Liver (tissue), 9 donors: ENCODE results near the gene MSI2. TPM values are rescaled to one million over a fixed set of nuclear protein-coding genes. Genes with fewer than 3 reads are reported as not detected.
A peak's percentile ranks its signal among the peaks of the same experiment; 100 is the strongest.

Experiments used
- DNase-seq: peaks from one replicate; pipeline ENCODE4 v3.0.0-alpha.2; 2017; ENCODE audit warnings: low spot score
- H3K27ac ChIP-seq, 2 donors: one replicate each; pipeline ENCODE4 v1.7.0; 2013; ENCODE audit warnings: inconsistent platforms in 2 of 2, low read length in 2 of 2, control low read depth in 1 of 2, low read depth in 1 of 2, mild to moderate bottlenecking in 1 of 2
- H3K27me3 ChIP-seq, 4 donors: one replicate each; pipeline versions ENCODE4 v1.6.1 to v1.7.0; 2013; ENCODE audit warnings: low read length in 3 of 4, inconsistent platforms in 1 of 4, mild to moderate bottlenecking in 1 of 4, moderate library complexity in 1 of 4; ENCODE audit not compliant: control insufficient read depth in 4 of 4, insufficient read depth in 4 of 4
- H3K36me3 ChIP-seq, 4 donors: one replicate each; pipeline versions ENCODE4 v1.6.1 to v1.7.0; 2013; ENCODE audit warnings: low read length in 3 of 4, mild to moderate bottlenecking in 3 of 4, low read depth in 1 of 4, moderate library complexity in 1 of 4; ENCODE audit not compliant: control insufficient read depth in 4 of 4, insufficient read depth in 3 of 4
- H3K4me1 ChIP-seq, 4 donors: one replicate each; pipeline versions ENCODE4 v1.6.1 to v1.7.0; 2013; ENCODE audit warnings: low read length in 3 of 4, mild to moderate bottlenecking in 3 of 4, moderate library complexity in 1 of 4; ENCODE audit not compliant: control insufficient read depth in 4 of 4, insufficient read depth in 4 of 4
- H3K4me3 ChIP-seq, 3 donors: one replicate each; pipeline versions ENCODE4 v1.6.1 to v1.7.0; 2013; ENCODE audit warnings: low read length in 3 of 3, control low read depth in 1 of 3, low read depth in 1 of 3, mild to moderate bottlenecking in 1 of 3
- H3K9ac ChIP-seq, 2 donors: one replicate each; pipeline ENCODE4 v1.7.0; 2013; ENCODE audit warnings: low read length in 2 of 2, mild to moderate bottlenecking in 2 of 2, moderate library complexity in 2 of 2, control low read depth in 1 of 2, low read depth in 1 of 2
- H3K9me3 ChIP-seq, 4 donors: one replicate each; pipeline versions ENCODE4 v1.6.1 to v1.7.0; 2013; ENCODE audit warnings: low read length in 3 of 4; ENCODE audit not compliant: control insufficient read depth in 4 of 4
- FOXA1 ChIP-seq: IDR thresholded peaks from 2 replicates; pipeline ENCODE4 v1.6.1; 2016; ENCODE audit warnings: antibody characterized with exemption
- FOXA2 ChIP-seq: IDR thresholded peaks from 2 replicates; pipeline ENCODE4 v1.6.1; 2016; ENCODE audit warnings: antibody characterized with exemption
- GABPA ChIP-seq, 2 donors: IDR thresholded peaks in 1 of 2; conservative IDR thresholded peaks in 1 of 2; 2 replicates each; pipeline ENCODE4 v1.6.1; 2016; ENCODE audit warnings: antibody characterized with exemption in 2 of 2, mild to moderate bottlenecking in 1 of 2, moderate library complexity in 1 of 2
- HNF4G ChIP-seq: IDR thresholded peaks from 2 replicates; pipeline ENCODE4 v1.6.1; 2016; ENCODE audit warnings: antibody characterized with exemption
- JUND ChIP-seq, 2 donors: IDR thresholded peaks; 2 replicates each; pipeline ENCODE4 v1.6.1; 2016; ENCODE audit warnings: antibody characterized with exemption in 2 of 2
- NR2F2 ChIP-seq: IDR thresholded peaks from 2 replicates; pipeline ENCODE4 v1.6.1; 2016; ENCODE audit warnings: antibody characterized with exemption
- RAD21 ChIP-seq, 2 donors: IDR thresholded peaks; 2 replicates each; pipeline ENCODE4 v1.6.1; 2016; ENCODE audit warnings: antibody characterized with exemption in 2 of 2, mild to moderate bottlenecking in 2 of 2
- RXRA ChIP-seq, 2 donors: IDR thresholded peaks; 2 replicates each; pipeline ENCODE4 v1.6.1; 2017 to 2018; ENCODE audit warnings: antibody characterized with exemption in 2 of 2, mild to moderate bottlenecking in 1 of 2
- SP1 ChIP-seq: IDR thresholded peaks from 2 replicates; pipeline ENCODE4 v1.6.1; 2018; ENCODE audit warnings: antibody characterized with exemption, mild to moderate bottlenecking
- TAF1 ChIP-seq: conservative IDR thresholded peaks from 2 replicates; pipeline ENCODE4 v1.6.1; 2016; ENCODE audit warnings: antibody characterized with exemption, mild to moderate bottlenecking
- YY1 ChIP-seq: IDR thresholded peaks from 2 replicates; pipeline ENCODE4 v1.6.1; 2016; ENCODE audit warnings: antibody characterized with exemption, mild to moderate bottlenecking
- WGBS: extraction: QIAGEN DNeasy Blood & Tissue Kit; methylation state at CpG from one replicate; pipeline ENCODE4 v1.1.7; 2013; 5-methylcytosine and 5-hydroxymethylcytosine counted together
- polyA plus RNA-seq, 2 donors: library from polyadenylated mRNA; stranded (reverse) in 1 of 2; unstranded in 1 of 2; fragments of 200-250 nt in 1 of 2; fragments of >200 nt in 1 of 2; fragmentation: Nextera tagmentation in 1 of 2; extraction: Ambion mirVana in 1 of 2; gene quantifications; one replicate each; pipeline versions ENCODE4 v1.2.1 to v1.2.3, GENCODE V29; 2013 to 2015
- total RNA-seq, 2 donors: library from RNA; depleted of rRNA; stranded (reverse); fragments of >200 nt; gene quantifications; one replicate each; pipeline ENCODE4 v1.2.3, GENCODE V29; 2014
- TF ChIP-seq, protein P1 (sequence below): fragments of 150-350 bp; IDR thresholded peaks from 2 replicates; pipeline ENCODE4 v1.5.1; 2017; ENCODE audit warnings: improper control_type of control experiment, low read depth, low read length; ENCODE audit not compliant: missing input control
- TF ChIP-seq, protein P2 (sequence below): IDR thresholded peaks from 2 replicates; pipeline ENCODE4 v1.6.1; 2016; ENCODE audit warnings: antibody characterized with exemption, mild to moderate bottlenecking
- TF ChIP-seq, protein P3 (sequence below): IDR thresholded peaks from 2 replicates; pipeline ENCODE4 v1.6.1; 2016; ENCODE audit warnings: antibody characterized with exemption
- TF ChIP-seq, protein P4 (sequence below): IDR thresholded peaks from 2 replicates; pipeline ENCODE4 v1.6.1; 2016; ENCODE audit warnings: antibody characterized with exemption
- donor health status: healthy.
- donor health status: healthy.
- donor health status: healthy.
- donor health status: healthy.
- donor health status: healthy.

The MSI2 gene
- total and polyA plus RNA-seq, 4 donors = 5.7 to 15.6 (median 9.2) TPM

DNA sequence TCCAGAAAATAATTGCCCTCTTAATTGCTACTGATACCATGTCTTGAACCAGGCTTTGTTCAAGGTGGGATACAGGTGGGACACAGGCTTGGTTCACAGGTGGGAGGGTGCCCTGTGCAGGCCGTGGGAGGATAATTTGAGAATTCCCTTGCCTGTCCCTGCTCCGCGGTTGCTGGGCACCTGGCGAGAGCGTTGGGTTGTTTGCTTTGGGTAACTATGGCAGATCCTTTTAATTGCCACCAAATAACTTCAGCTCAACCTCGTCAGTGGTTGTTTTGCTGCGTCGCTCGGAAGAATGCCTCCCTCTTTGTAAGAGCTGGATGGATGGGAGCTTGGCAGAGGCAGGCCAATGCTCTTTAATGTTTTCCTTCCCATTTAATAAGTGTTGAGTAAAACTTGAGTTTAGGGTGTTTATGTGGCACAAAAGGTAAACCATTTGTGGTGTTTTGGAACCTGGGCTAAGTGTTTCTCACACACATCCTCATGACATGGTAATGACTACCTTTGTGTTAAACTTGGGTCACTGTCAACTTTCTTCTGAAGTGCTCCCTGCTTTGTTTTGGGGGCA lies 202.5 kb downstream of the MSI2 start:
- no peak overlapping the region for H3K9ac ChIP-seq
- DNase-seq = no peak
- WGBS = 97% methylated on average over 9 of the region's 9 CpGs
- H3K4me1 ChIP-seq = no peaks in the 10 kb centered on the region
- H3K27ac ChIP-seq = no peak overlapping the region
- no peaks in the 10 kb centered on the region for H3K9me3 ChIP-seq
- no peaks in the 10 kb centered on the region for H3K36me3 ChIP-seq
- TF ChIP-seq, protein P1, sequence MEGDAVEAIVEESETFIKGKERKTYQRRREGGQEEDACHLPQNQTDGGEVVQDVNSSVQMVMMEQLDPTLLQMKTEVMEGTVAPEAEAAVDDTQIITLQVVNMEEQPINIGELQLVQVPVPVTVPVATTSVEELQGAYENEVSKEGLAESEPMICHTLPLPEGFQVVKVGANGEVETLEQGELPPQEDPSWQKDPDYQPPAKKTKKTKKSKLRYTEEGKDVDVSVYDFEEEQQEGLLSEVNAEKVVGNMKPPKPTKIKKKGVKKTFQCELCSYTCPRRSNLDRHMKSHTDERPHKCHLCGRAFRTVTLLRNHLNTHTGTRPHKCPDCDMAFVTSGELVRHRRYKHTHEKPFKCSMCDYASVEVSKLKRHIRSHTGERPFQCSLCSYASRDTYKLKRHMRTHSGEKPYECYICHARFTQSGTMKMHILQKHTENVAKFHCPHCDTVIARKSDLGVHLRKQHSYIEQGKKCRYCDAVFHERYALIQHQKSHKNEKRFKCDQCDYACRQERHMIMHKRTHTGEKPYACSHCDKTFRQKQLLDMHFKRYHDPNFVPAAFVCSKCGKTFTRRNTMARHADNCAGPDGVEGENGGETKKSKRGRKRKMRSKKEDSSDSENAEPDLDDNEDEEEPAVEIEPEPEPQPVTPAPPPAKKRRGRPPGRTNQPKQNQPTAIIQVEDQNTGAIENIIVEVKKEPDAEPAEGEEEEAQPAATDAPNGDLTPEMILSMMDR = no peak
- TF ChIP-seq, protein P2, sequence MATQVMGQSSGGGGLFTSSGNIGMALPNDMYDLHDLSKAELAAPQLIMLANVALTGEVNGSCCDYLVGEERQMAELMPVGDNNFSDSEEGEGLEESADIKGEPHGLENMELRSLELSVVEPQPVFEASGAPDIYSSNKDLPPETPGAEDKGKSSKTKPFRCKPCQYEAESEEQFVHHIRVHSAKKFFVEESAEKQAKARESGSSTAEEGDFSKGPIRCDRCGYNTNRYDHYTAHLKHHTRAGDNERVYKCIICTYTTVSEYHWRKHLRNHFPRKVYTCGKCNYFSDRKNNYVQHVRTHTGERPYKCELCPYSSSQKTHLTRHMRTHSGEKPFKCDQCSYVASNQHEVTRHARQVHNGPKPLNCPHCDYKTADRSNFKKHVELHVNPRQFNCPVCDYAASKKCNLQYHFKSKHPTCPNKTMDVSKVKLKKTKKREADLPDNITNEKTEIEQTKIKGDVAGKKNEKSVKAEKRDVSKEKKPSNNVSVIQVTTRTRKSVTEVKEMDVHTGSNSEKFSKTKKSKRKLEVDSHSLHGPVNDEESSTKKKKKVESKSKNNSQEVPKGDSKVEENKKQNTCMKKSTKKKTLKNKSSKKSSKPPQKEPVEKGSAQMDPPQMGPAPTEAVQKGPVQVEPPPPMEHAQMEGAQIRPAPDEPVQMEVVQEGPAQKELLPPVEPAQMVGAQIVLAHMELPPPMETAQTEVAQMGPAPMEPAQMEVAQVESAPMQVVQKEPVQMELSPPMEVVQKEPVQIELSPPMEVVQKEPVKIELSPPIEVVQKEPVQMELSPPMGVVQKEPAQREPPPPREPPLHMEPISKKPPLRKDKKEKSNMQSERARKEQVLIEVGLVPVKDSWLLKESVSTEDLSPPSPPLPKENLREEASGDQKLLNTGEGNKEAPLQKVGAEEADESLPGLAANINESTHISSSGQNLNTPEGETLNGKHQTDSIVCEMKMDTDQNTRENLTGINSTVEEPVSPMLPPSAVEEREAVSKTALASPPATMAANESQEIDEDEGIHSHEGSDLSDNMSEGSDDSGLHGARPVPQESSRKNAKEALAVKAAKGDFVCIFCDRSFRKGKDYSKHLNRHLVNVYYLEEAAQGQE = no peak
- TF ChIP-seq, protein P3, sequence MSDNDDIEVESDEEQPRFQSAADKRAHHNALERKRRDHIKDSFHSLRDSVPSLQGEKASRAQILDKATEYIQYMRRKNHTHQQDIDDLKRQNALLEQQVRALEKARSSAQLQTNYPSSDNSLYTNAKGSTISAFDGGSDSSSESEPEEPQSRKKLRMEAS = no peak
- TF ChIP-seq RXRA (IDR thresholded peaks at IDR 0.05) (no peak), SP1 (no peak), FOXA1 (no peak), FOXA2 (no peak), TAF1 (no peak), RAD21 (IDR thresholded peaks at IDR 0.05) (no peak), NR2F2 (no peak), HNF4G (no peak), YY1 (no peak)
- TF ChIP-seq, protein P4, sequence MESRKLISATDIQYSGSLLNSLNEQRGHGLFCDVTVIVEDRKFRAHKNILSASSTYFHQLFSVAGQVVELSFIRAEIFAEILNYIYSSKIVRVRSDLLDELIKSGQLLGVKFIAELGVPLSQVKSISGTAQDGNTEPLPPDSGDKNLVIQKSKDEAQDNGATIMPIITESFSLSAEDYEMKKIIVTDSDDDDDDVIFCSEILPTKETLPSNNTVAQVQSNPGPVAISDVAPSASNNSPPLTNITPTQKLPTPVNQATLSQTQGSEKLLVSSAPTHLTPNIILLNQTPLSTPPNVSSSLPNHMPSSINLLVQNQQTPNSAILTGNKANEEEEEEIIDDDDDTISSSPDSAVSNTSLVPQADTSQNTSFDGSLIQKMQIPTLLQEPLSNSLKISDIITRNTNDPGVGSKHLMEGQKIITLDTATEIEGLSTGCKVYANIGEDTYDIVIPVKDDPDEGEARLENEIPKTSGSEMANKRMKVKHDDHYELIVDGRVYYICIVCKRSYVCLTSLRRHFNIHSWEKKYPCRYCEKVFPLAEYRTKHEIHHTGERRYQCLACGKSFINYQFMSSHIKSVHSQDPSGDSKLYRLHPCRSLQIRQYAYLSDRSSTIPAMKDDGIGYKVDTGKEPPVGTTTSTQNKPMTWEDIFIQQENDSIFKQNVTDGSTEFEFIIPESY = no peak
- H3K27me3 ChIP-seq = no peaks in the 10 kb centered on the region
- no peak overlapping the region for H3K4me3 ChIP-seq

DNA sequence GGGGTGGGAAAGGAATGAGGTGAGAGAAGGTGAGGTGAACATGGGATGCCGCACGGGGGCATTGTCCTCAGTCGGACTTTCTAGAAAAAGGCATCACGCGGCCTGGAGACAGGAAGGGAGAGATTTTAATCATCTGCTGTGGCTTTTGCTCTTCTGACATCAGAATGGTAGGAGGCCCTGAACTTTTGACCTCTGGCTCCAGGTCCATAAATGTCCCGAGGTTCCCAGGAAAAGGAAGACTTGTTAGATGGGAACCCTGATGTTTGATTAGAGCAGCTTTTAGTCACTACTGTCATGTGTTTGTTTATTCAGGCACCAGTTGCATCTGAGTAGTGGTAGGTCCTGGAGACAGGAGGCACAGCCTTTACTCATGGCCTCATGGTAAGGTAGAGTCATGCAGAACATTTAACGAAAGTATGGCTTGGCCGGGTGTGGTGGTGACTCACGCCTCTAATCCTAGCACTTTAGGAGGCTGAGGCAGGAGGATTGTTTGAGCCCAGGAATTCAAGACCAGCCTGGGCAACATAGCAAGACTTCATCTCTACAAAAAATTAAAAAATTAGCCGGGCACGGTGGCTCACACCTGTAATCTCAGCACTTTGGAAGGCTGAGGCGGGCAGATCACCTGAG lies 203.1 kb downstream of the MSI2 start:
- 71% methylated on average over 12 of the region's 12 CpGs for WGBS
- no peak overlapping the region for H3K4me3 ChIP-seq
- no peaks in the 10 kb centered on the region for H3K36me3 ChIP-seq
- DNase-seq = no peak
- no peak overlapping the region for H3K9ac ChIP-seq
- no peaks in the 10 kb centered on the region for H3K4me1 ChIP-seq
- no peak overlapping the region for H3K27ac ChIP-seq
- H3K27me3 ChIP-seq = no peaks in the 10 kb centered on the region
- no peaks in the 10 kb centered on the region for H3K9me3 ChIP-seq
- no peak for TF ChIP-seq FOXA2
- TF ChIP-seq HNF4G = no peak
- TF ChIP-seq GABPA (IDR thresholded peaks at IDR 0.05 in 1 of 2, conservative IDR thresholded peaks at IDR 0.05 in 1 of 2) = no peak
- no peak for TF ChIP-seq YY1
- TF ChIP-seq TAF1 = no peak
- TF ChIP-seq RXRA (IDR thresholded peaks at IDR 0.05) = peak; percentile 69 to 94
- peak in 1 of 2 donors; percentile 60 for TF ChIP-seq RAD21 (IDR thresholded peaks at IDR 0.05)
- TF ChIP-seq, protein P3 = no peak
- no peak for TF ChIP-seq FOXA1
- peak; percentile 74 for TF ChIP-seq NR2F2
- TF ChIP-seq, protein P2 = no peak
- peak; percentile 57 for TF ChIP-seq SP1
- TF ChIP-seq, protein P1 = no peak
- TF ChIP-seq JUND (IDR thresholded peaks at IDR 0.05) = no peak
